HG03571 (cell line): Measurements from ENCODE around the gene DENND4A.
"Not testable (repeated sequence)": the region's sequence is repeated elsewhere in the genome, so short reads cannot be mapped to it uniquely, and the experiment has no call there.

Experiments used
- ATAC-seq: cut with Tn5 transposase; IDR thresholded peaks from one replicate; pipeline ENCODE4 v1.9.1; 2021; ENCODE audit not compliant: unreplicated experiment

DENND4A gene

DNA sequence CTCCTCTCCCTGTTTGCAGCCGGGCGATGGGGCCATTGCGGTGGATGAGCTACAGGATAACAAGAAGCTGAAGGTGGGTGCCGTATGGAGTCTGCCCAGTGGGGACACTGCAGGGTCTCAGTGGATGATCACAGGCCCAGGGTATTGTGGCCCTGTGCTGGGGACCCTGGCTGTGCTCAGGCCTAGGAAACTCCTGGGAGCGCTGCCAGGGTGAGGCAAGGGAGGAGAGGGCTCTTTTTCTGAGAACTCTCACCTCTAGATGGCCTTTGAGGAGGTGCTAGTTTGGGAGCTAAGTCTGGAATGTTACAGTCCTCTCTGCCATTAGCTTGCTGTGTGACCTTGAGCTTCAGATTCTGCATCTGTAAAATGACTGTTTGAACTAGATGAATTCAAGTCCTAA lies 154.0 kb downstream of the DENND4A start:
- ATAC-seq: no peak

GRCh38 chr15:65634356-65634755 lies 157.7 kb downstream of the DENND4A start:
- no peak for ATAC-seq

DNA sequence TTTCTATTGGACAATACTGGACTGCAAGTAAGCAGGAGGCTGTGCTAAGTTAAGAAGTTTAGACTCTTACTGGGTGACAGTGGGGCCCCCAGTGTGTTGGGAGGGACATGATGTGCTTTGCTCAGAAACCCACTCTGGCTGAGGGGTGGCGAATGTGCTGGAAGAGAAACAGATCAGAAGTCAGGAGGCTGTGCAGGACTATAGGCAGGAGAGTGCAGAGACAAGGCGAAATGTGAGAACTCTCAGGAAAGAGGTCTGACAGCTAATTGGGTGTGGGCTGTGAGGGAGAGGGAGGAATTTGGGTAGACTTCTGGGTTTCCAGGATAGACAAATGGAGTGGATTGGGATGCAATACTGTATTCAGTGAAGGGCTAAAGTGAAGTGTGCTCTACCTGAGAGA lies 158.3 kb downstream of the DENND4A start:
- no peak for ATAC-seq

DNA sequence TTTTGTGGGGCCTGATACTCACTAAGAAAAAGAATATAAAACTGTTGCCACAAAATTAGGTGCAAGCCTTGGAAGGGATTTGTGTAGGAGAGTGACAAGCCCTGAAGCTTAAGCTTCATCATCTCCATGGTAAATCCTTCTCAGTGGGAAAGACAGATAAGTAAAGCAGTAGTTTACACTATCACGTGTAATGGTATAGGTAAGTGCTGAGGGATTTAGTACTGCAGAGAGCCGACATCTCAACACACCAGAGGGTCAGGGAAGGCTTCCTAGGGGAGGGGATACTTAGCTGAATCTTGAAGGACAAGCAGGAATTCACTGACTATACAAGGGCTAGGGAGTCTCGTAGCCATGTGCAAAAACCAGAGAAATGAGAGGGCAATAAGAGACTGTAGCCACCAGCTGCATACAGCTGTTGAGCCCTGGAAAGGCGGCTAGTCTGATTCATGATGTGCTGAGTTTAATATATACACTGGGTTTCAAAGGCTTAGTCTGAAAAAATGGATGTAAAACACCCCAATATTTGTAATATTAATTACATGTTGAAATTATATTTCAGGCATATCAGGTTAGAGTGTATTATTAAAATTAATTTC lies 159.2 kb downstream of the DENND4A start:
- no peak for ATAC-seq

DNA sequence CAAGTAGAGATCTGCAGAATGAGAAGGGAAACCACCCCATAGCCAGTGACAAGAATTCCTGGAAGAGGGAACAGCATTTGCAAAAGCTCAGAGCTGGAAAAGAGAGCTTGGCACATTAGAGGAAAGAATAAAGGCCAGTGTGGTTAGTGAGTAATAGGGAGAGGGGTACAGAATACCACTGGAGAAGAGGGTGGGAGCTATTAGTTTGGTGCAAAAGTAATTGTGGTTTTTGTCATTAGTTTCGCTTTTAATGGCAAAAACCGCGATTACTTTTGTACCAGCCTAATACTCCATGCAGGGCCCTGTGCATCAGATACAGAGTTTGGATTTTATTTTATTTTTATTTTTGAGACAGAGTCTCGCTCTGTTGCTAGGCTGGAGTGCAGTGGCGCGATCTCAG lies 160.6 kb downstream of the DENND4A start:
- no peak for ATAC-seq

GRCh38 chr15:65630760-65631159 lies 161.3 kb downstream of the DENND4A start:
- ATAC-seq: no peak

DNA sequence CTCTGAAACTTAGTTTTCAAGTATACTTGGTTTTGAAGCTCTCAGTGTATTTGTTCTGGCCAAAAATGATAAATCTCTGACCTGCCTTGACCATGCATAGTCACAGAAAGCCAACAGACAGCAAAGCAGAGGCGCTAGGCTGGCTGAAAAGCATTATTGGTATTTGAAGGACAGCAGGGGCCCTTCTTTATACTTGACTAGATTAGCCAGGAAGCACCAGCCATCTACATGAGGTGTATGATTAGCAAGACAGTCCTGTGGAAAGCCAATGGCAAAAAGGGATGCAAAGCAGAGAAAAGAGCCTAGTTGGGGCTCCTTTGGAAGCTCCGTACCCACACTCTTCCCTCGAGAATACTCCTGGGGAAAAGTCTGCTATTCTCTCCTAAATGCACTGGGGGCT lies 162.5 kb downstream of the DENND4A start:
- no peak for ATAC-seq

- no peak for ATAC-seq
Measured at GRCh38 chr15:65626856-65627255, 165.2 kb downstream of the DENND4A start.

GRCh38 chr15:65623103-65623502 lies 169.0 kb downstream of the DENND4A start:
- ATAC-seq: no peak

GRCh38 chr15:65621638-65622037 lies 170.5 kb downstream of the DENND4A start, which contains the start of gene SLC24A1:
Gene SLC24A1 (plus strand): TSS chr15:65621938. CDS start chr15:65624081, 2,143 bp downstream.
- no peak for ATAC-seq

- ATAC-seq: no peak
Measured at GRCh38 chr15:65620833-65621232, 171.3 kb downstream of the DENND4A start.

- no peak for ATAC-seq
Measured at GRCh38 chr15:65619626-65620290, 172.3 kb downstream of the DENND4A start.

DNA sequence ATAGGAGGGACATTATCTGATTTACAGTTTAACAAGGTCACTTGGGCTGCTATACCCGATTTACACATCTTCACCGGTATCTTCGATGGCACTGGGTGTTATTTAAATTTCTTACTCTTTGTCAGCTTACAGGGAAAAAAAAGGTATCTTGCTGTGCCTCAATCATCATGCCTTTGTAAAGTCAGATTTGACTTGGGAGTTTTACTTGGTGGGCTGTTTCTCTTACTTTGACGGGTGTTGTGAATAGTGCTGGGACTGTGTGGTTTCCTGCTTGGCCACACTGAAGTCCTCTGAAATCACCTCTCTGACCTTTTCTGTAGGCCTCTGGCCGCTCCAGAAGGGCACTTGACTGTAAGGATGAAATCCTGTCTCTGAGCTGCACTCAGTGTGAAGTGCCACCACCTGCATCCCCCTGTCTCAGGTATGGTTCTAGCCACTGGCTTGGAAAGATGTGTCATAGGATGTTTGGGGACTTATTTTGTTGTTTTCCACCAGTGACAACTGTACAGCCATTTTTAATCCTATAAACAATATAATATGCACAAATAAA lies 173.5 kb downstream of the DENND4A start:
- no peak for ATAC-seq

DNA sequence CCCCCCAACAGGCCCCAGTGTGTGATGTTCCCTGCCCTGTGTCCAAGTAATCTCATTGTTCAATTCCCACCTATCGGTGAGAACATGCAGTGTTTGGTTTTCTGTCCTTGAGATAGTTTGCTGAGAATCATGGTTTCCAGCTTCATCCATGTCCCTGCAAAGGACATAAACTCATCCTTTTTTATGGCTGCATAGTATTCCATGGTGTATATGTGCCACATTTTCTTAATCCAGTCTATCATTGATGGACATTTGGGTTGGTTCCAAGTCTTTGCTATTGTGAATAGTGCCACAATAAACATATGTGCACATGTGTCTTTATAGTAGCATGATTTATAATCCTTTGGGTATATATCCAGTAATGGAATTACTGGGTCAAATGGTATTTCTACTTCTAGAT lies 176.2 kb downstream of the DENND4A start:
- ATAC-seq: not testable (repeated sequence)

DNA sequence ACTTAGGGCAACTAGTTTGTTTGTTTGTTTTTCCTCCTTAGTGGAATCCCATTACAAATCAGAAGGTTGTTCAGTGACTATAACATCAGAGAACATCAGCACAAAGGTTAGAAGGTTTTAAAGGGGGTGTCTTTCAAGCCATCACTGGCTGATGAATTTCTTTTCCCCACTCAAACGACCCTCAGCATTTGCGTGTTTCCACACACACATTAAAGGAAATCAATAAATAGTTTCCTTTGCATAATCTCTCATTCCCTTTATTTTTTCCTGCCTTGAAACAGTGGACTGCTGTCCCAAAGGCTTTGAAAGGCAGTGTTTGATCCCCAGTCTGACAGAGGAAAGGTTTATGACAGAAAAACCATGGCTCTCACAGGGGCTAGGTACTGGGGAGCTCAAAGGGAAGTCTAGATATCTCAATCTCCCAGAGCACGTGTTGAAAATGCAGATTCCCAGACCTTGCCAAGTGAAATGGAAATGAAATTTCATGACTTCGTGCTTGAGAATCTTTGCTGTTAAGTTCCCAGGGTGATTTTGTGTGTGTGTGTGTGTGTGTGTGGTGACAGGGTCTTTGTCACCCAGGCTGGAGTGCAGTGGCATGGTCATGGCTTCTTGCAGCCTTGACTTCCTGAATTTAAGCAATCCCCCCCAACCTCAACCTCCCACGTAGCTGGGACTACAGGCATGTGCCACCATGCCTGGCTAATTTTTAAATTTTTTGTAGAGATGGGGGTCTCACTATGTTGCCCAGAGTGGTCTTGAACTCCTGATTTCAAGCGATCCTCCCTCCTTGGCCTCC lies 178.9 kb downstream of the DENND4A start:
- ATAC-seq: no peak

GRCh38 chr15:65612616-65612946 lies 179.5 kb downstream of the DENND4A start:
- ATAC-seq: no peak

DNA sequence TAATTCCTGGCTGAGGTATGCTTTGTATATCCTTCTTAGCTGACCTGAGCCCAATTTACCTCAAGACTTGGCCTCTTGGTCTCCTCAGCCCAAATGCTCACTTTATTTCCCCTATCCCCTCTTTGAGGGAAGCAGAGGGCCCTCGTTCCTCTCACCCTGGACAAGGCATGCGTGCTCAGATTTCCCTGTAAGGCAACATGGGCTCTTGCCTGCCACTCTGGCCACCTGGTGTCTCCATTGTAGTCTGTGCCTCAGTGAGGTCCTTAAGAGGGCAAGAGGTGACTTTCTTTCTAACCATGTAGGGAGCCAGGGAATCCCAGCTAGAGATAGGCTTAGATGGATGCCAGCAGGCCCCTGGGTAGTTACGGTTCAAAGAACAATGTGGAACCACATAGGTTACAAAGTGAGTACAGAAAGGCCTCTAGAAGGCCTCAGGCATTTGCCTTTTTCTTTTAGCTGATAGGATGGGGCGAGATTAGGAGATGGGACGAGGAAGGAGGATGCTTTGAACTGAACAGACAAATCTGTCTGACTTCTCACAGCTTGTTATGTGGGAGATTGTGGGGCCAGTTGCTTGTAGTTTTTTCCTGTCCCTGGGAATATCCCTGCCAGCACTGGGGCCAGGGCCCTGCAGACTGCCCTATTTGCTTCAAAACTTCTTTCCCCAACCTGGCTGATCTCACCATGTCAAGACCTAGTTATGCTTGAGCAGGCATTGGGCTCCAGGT lies 180.0 kb downstream of the DENND4A start:
- no peak for ATAC-seq

- ATAC-seq: peak; percentile 94
Measured at GRCh38 chr15:65610871-65611718, 181.0 kb downstream of the DENND4A start, which contains the start of gene INTS14. Gene INTS14 (minus strand): TSS chr15:65611131. CDS start chr15:65607380, 3,751 bp downstream.
